ENCODE measurements around the gene CALM3. TPM values are rescaled to one million over a fixed set of nuclear protein-coding genes. Genes with fewer than 3 reads are reported as not detected.
A peak's percentile ranks its signal among the peaks of the same experiment; 100 is the strongest.

The CALM3 gene
- total RNA-seq, 2 experiments from 2014 or later = 493 to 631 TPM

GRCh38 chr19:46608178-46608577, 7.0 kb downstream of the CALM3 start:
- H3K36me3 Mint-ChIP-seq (ENCODE audit: low read depth) = peaks cover 58% of the 10 kb centered on the region
- no peak for DNase-seq
- peaks cover 66% of the 10 kb centered on the region for H3K4me1 Mint-ChIP-seq
- ATAC-seq = no peak
- ChIA-PET CTCF (interaction anchor here (0.6 to 1.8 kb wide), 4 partner anchors 15 to 71 kb away, joined by 3 to 4 read pairs (median 4); partner anchors contain the start of gene DACT3), POLR2A (interaction anchor here (0.9 kb wide), 1 partner anchor 9 kb away, joined by 3 read pairs; no protein-coding TSS in a partner anchor)
- no peaks in the 10 kb centered on the region for H3K9me3 Mint-ChIP-seq (ENCODE audit: low read depth)
- no peak overlapping the region for H3K27ac Mint-ChIP-seq
- no peak overlapping the region for H3K4me3 Mint-ChIP-seq
- no peaks in the 10 kb centered on the region for H3K27me3 Mint-ChIP-seq
- intact Hi-C loops (cut with DNase I, micrococcal nuclease) = loop anchor here in 1 of 2 experiments (10.0 kb wide), 1 partner anchor 1853 kb away; no protein-coding TSS in a partner anchor

- ChIA-PET POLR2A (interaction anchor here (0.9 kb wide), 1 partner anchor 8 kb away, joined by 3 read pairs; no protein-coding TSS in a partner anchor), CTCF (interaction anchor here (0.7 to 14.4 kb wide), 5 partner anchors 14 to 71 kb away, joined by 3 to 206 read pairs (median 4); partner anchors contain the start of gene DACT3)
- no peaks in the 10 kb centered on the region for H3K27me3 Mint-ChIP-seq
- H3K36me3 Mint-ChIP-seq (ENCODE audit: low read depth) = peaks cover 52% of the 10 kb centered on the region
- H3K9me3 Mint-ChIP-seq (ENCODE audit: low read depth) = no peaks in the 10 kb centered on the region
- H3K4me3 Mint-ChIP-seq = no peak overlapping the region
- H3K27ac Mint-ChIP-seq = no peak overlapping the region
- peaks cover 65% of the 10 kb centered on the region for H3K4me1 Mint-ChIP-seq
- DNase-seq = no peak
- no peak for ATAC-seq
- intact Hi-C loops (cut with DNase I, micrococcal nuclease) = loop anchor here in 1 of 2 experiments (10.0 kb wide), 1 partner anchor 1854 kb away; no protein-coding TSS in a partner anchor
Observed at GRCh38 chr19:46608581-46609345, 7.6 kb downstream of the CALM3 start.

GRCh38 chr19:46609511-46610412, 8.6 kb downstream of the CALM3 start:
- H3K36me3 Mint-ChIP-seq (ENCODE audit: low read depth) = peaks cover 51% of the 10 kb centered on the region
- H3K27me3 Mint-ChIP-seq = no peaks in the 10 kb centered on the region
- CTCF ChIA-PET = interaction anchor here (0.5 to 14.4 kb wide), 6 partner anchors 8 to 72 kb away, joined by 3 to 206 read pairs (median 4); partner anchors contain the start of genes CALM3 and DACT3
- no peak overlapping the region for H3K4me3 Mint-ChIP-seq
- H3K27ac Mint-ChIP-seq = peak overlapping the region; percentile 49
- H3K9me3 Mint-ChIP-seq (ENCODE audit: low read depth) = no peaks in the 10 kb centered on the region
- H3K4me1 Mint-ChIP-seq = peaks cover 68% of the 10 kb centered on the region
- DNase-seq (no peak), ATAC-seq (no peak)
- POLR2A ChIA-PET = interaction anchor here (1.2 kb wide), 1 partner anchor 9 kb away, joined by 4 read pairs; no protein-coding TSS in a partner anchor
- intact Hi-C loops (cut with DNase I, micrococcal nuclease) = loop anchor here in 1 of 2 experiments (10.0 kb wide), 1 partner anchor 1855 kb away; no protein-coding TSS in a partner anchor

- H3K36me3 Mint-ChIP-seq (ENCODE audit: low read depth) = peaks cover 51% of the 10 kb centered on the region
- peaks cover 66% of the 10 kb centered on the region for H3K4me1 Mint-ChIP-seq
- peak overlapping the region; percentile 81 for H3K27ac Mint-ChIP-seq
- no peaks in the 10 kb centered on the region for H3K27me3 Mint-ChIP-seq
- H3K9me3 Mint-ChIP-seq (ENCODE audit: low read depth) = no peaks in the 10 kb centered on the region
- ChIA-PET POLR2A (interaction anchor here (0.8 to 2.4 kb wide), 4 partner anchors 8 to 87 kb away, joined by 3 to 24 read pairs (median 4); partner anchors contain the start of gene CALM3), CTCF (interaction anchor here (0.5 to 14.4 kb wide), 4 partner anchors 8 to 51 kb away, joined by 3 to 206 read pairs (median 34); partner anchors contain the start of genes CALM3 and DACT3)
- intact Hi-C loops (cut with DNase I, micrococcal nuclease) = no loop called here
- DNase-seq (no peak), ATAC-seq (no peak)
- H3K4me3 Mint-ChIP-seq = peak overlapping the region; percentile 5
Observed at GRCh38 chr19:46610413-46610775, 9.3 kb downstream of the CALM3 start.

GRCh38 chr19:46610851-46611770, 10.0 kb downstream of the CALM3 start:
- POLR2A ChIA-PET = interaction anchor here (0.7 to 2.4 kb wide), 10 partner anchors 7 to 88 kb away, joined by 3 to 24 read pairs (median 4); partner anchors contain the start of genes CALM3 and DACT3
- peak overlapping the region; percentile 81 for H3K27ac Mint-ChIP-seq

GRCh38 chr19:46611776-46612175, 10.6 kb downstream of the CALM3 start:
- peaks cover 42% of the 10 kb centered on the region for H3K36me3 Mint-ChIP-seq (ENCODE audit: low read depth)
- H3K27me3 Mint-ChIP-seq = no peaks in the 10 kb centered on the region
- intact Hi-C loops (cut with DNase I, micrococcal nuclease) = loop anchor here in 1 of 2 experiments (1.0 kb wide), 1 partner anchor 9 kb away; no protein-coding TSS in a partner anchor
- peak overlapping the region; percentile 81 for H3K27ac Mint-ChIP-seq
- ChIA-PET POLR2A (interaction anchor here (0.7 to 2.4 kb wide), 7 partner anchors 8 to 67 kb away, joined by 3 to 24 read pairs (median 3); partner anchors contain the start of genes CALM3 and DACT3), CTCF (interaction anchor here (0.7 to 14.4 kb wide), 11 partner anchors 10 to 142 kb away, joined by 3 to 206 read pairs (median 4); partner anchors contain the start of genes CALM3 and DACT3)
- no peak for DNase-seq
- no peaks in the 10 kb centered on the region for H3K9me3 Mint-ChIP-seq (ENCODE audit: low read depth)
- ATAC-seq = peak; percentile 6
- H3K4me1 Mint-ChIP-seq = peaks cover 75% of the 10 kb centered on the region
- peak overlapping the region; percentile 28 for H3K4me3 Mint-ChIP-seq

More at GRCh38 chr19:46610851-46611770, 10.0 kb downstream of the CALM3 start:
- H3K27me3 Mint-ChIP-seq = no peaks in the 10 kb centered on the region
- H3K9me3 Mint-ChIP-seq (ENCODE audit: low read depth) = no peaks in the 10 kb centered on the region
- ATAC-seq (peak; percentile 20), DNase-seq (peak; percentile 45)
- intact Hi-C loops (cut with DNase I, micrococcal nuclease) = loop anchor here in 1 of 2 experiments (1.0 kb wide), 1 partner anchor 9 kb away; no protein-coding TSS in a partner anchor
- CTCF ChIA-PET = interaction anchor here (0.7 to 14.4 kb wide), 8 partner anchors 9 to 143 kb away, joined by 3 to 206 read pairs (median 4); partner anchors contain the start of genes CALM3 and DACT3
- H3K4me3 Mint-ChIP-seq = peak overlapping the region; percentile 28
- peaks cover 47% of the 10 kb centered on the region for H3K36me3 Mint-ChIP-seq (ENCODE audit: low read depth)
- peaks cover 72% of the 10 kb centered on the region for H3K4me1 Mint-ChIP-seq

- H3K36me3 Mint-ChIP-seq (ENCODE audit: low read depth) = peaks cover 29% of the 10 kb centered on the region
- CTCF ChIA-PET = interaction anchor here (0.6 to 14.4 kb wide), 14 partner anchors 8 to 434 kb away, joined by 3 to 206 read pairs (median 4); partner anchors contain the start of genes CALM3, DACT3, GNG8 and PTGIR
- POLR2A ChIA-PET = interaction anchor here (1.7 kb wide), 1 partner anchor 48 kb away, joined by 7 read pairs; the partner anchor contains the start of gene DACT3
- peaks cover 81% of the 10 kb centered on the region for H3K4me1 Mint-ChIP-seq
- DNase-seq (peak; percentile 11), ATAC-seq (no peak)
- H3K27me3 Mint-ChIP-seq = no peaks in the 10 kb centered on the region
- no peak overlapping the region for H3K4me3 Mint-ChIP-seq
- H3K9me3 Mint-ChIP-seq (ENCODE audit: low read depth) = no peaks in the 10 kb centered on the region
- intact Hi-C loops (cut with DNase I, micrococcal nuclease) = no loop called here
- no peak overlapping the region for H3K27ac Mint-ChIP-seq
Observed at GRCh38 chr19:46613525-46613924, 12.4 kb downstream of the CALM3 start.

GRCh38 chr19:46614114-46614722, 13.1 kb downstream of the CALM3 start:
- peak; percentile 49 for ATAC-seq
- Mint-ChIP-seq H3K9me3 (ENCODE audit: low read depth) (no peaks in the 10 kb centered on the region), H3K4me3 (no peak overlapping the region), H3K27ac (peak overlapping the region; percentile 62), H3K27me3 (no peaks in the 10 kb centered on the region), H3K4me1 (peaks cover 82% of the 10 kb centered on the region), H3K36me3 (ENCODE audit: low read depth) (peaks cover 29% of the 10 kb centered on the region)
- CTCF ChIA-PET = interaction anchor here (0.5 to 14.4 kb wide), 18 partner anchors 9 to 612 kb away, joined by 3 to 206 read pairs (median 4); partner anchors contain the start of genes CALM3, DACT3, GNG8 and PTGIR
- POLR2A ChIA-PET = interaction anchor here (1.7 kb wide), 1 partner anchor 47 kb away, joined by 7 read pairs; the partner anchor contains the start of gene DACT3
- DNase-seq = peak; percentile 92
- intact Hi-C loops (cut with DNase I, micrococcal nuclease) = loop anchor here (1.0 to 2.0 kb wide), 4 partner anchors 20 to 132 kb away; partner anchors contain the start of genes FKRP (in 1 of the 2) and STRN4 (in 1 of the 2)

- ATAC-seq = no peak
- intact Hi-C loops (cut with DNase I, micrococcal nuclease) = loop anchor here (2.0 kb wide), 2 partner anchors 13 to 113 kb away; no protein-coding TSS in a partner anchor
- H3K36me3 Mint-ChIP-seq (ENCODE audit: low read depth) = peaks cover 22% of the 10 kb centered on the region
- peak; percentile 6 for DNase-seq
- ChIA-PET CTCF (interaction anchor here (1.5 to 14.4 kb wide), 4 partner anchors 14 to 46 kb away, joined by 6 to 206 read pairs (median 38); partner anchors contain the start of genes CALM3, DACT3 and GNG8), POLR2A (no interaction called here)
- H3K4me1 Mint-ChIP-seq = peaks cover 82% of the 10 kb centered on the region
- peak overlapping the region; percentile 68 for H3K4me3 Mint-ChIP-seq
- H3K9me3 Mint-ChIP-seq (ENCODE audit: low read depth) = no peaks in the 10 kb centered on the region
- no peaks in the 10 kb centered on the region for H3K27me3 Mint-ChIP-seq
- peak overlapping the region; percentile 99 for H3K27ac Mint-ChIP-seq
Observed at GRCh38 chr19:46615966-46616365, 14.8 kb downstream of the CALM3 start.
